Fibroblast of pulmonary artery (primary cell): Measurements from ENCODE around the gene CD40LG.

ENCODE experiments used
- DNase-seq: peaks from one replicate; pipeline ENCODE4 v3.0.0-alpha.2; 2010; ENCODE audit warnings: low read depth
- H3K4me3 ChIP-seq: replicated peaks from 2 replicates; pipeline ENCODE4 v1.5.1; 2011; ENCODE audit warnings: low read depth, mild to moderate bottlenecking, control low read depth, low read length, moderate library complexity
- CTCF ChIP-seq: IDR thresholded peaks from 2 replicates; pipeline ENCODE4 v1.5.1; 2011; ENCODE audit warnings: mild to moderate bottlenecking, control low read depth, low read length, inconsistent platforms; ENCODE audit errors: missing control alignments

Gene CD40LG

GRCh38 chrX:136660896-136661295 lies 12.9 kb downstream of the CD40LG start:
- H3K4me3 ChIP-seq: no peak overlapping the region
- TF ChIP-seq CTCF: no peak
- DNase-seq: no peak

GRCh38 chrX:136662104-136662503 lies 14.1 kb downstream of the CD40LG start:
- no peak for DNase-seq
- TF ChIP-seq CTCF: no peak
- no peak overlapping the region for H3K4me3 ChIP-seq

- TF ChIP-seq CTCF: no peak
- DNase-seq: no peak
- H3K4me3 ChIP-seq: no peak overlapping the region
Observed at GRCh38 chrX:136662976-136663375, 15.0 kb downstream of the CD40LG start.

DNA sequence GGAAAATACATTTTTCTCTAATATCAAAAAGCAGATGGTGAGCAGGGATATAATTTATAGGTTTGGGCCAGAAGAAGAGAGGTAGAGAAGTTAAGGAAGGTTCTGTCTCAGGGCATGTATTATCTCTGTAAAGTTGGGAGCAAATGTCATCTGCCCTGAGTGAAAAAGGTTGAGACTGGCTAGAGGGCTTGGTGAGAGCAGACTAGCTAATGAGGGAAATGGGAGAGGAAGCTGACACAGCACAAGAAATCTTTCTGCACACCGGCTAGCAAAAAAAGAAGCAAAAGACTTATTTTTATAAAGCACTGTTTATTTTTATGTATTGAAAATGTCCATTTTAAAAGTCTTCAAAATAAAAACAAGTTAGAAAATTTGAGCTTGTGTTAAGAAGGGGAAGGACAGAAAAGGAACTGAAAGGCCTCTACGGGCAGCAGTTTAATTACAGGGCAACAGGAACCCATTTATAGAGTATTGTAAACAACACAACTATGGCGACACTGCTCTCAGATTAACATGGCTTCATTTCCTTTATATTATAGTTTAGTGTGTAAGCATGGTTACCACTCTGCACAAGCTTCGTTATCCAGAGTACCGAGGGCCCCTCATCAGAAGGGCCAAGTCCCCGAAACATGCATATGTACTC lies 17.4 kb downstream of the CD40LG start:
- no peak overlapping the region for H3K4me3 ChIP-seq
- no peak for TF ChIP-seq CTCF
- DNase-seq: no peak

GRCh38 chrX:136666088-136666487 lies 18.1 kb downstream of the CD40LG start:
- no peak overlapping the region for H3K4me3 ChIP-seq
- DNase-seq: no peak
- TF ChIP-seq CTCF: no peak

DNA sequence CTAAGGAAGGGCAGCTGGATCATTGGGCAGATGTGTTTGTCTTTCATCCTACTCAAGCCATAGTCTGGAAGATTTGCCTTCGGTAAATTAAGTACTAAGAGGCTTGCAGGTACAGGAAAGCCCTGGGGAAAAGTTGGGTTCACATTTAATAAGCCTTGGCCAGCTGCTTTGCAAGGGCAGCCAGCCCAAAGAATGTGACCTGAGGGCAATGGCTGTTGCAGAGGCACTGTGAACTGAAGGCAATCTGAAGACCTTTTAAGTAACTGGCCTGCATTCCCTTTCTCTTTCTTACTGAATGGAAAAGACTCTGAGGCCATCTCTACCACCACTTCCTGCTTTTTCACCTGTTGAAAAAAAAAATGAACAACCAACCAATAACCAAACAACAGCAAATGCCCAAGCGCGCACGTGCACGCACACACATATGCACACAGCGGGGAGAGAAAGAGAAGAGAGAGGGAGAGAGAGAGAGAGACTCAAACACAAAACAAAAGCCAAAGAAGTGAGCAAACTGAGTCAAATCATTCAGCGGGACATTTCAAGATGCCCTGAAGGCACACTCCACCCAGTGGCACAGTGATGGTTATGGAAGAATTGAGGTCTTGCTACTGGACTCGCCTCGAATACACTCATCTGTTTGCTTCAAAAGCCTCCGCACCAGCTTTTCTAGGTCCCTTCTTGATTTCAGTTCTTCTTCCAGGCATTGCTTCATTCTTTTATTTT lies 19.6 kb downstream of the CD40LG start:
- no peak for DNase-seq
- no peak for TF ChIP-seq CTCF
- no peak overlapping the region for H3K4me3 ChIP-seq
